Right hindlimb (tissue), 1 donor: Measurements from ENCODE around the gene AP1B1.
"Not testable (repeated sequence)": the region's sequence is repeated elsewhere in the genome, so short reads cannot be mapped to it uniquely, and the experiment has no call there.

ENCODE experiments used
- DNase-seq: peaks from one replicate; pipeline ENCODE4 v3.0.0-alpha.2; 2018

The AP1B1 gene

GRCh38 chr22:29387921-29388758 lies at the start of gene AP1B1:
TSS of gene AP1B1 (minus strand) at chr22:29388570. CDS start at chr22:29367243, 21,327 bp downstream.
- DNase-seq, result peak; percentile 93

GRCh38 chr22:29435236-29436136 lies 47.1 kb upstream of the AP1B1 start:
- no peak for DNase-seq

GRCh38 chr22:29434288-29434687 lies 45.9 kb upstream of the AP1B1 start:
- DNase-seq, result no peak

GRCh38 chr22:29433856-29434255 lies 45.5 kb upstream of the AP1B1 start:
- DNase-seq, result no peak

GRCh38 chr22:29431986-29432385 lies 43.6 kb upstream of the AP1B1 start:
- no peak for DNase-seq

GRCh38 chr22:29427176-29427760 lies 38.9 kb upstream of the AP1B1 start:
- no peak for DNase-seq

GRCh38 chr22:29426476-29426875 lies 38.1 kb upstream of the AP1B1 start:
- no peak for DNase-seq

GRCh38 chr22:29418704-29419103 lies 30.3 kb upstream of the AP1B1 start:
- DNase-seq, result not testable (repeated sequence)

- DNase-seq, result not testable (repeated sequence)
These were observed 26.7 kb upstream of the AP1B1 start for GRCh38 chr22:29414951-29415591.

GRCh38 chr22:29412772-29413171 lies 24.4 kb upstream of the AP1B1 start:
- not testable (repeated sequence) for DNase-seq

- DNase-seq, result not testable (repeated sequence)
These were observed 23.3 kb upstream of the AP1B1 start for GRCh38 chr22:29411569-29412211.

GRCh38 chr22:29408940-29409339 lies 20.6 kb upstream of the AP1B1 start:
- no peak for DNase-seq

- not testable (repeated sequence) for DNase-seq
These were observed 13.2 kb upstream of the AP1B1 start for GRCh38 chr22:29401538-29401937.

- no peak for DNase-seq
These were observed 12.2 kb upstream of the AP1B1 start for GRCh38 chr22:29400576-29400975.

- no peak for DNase-seq
These were observed 9.4 kb upstream of the AP1B1 start for GRCh38 chr22:29397791-29398190.

GRCh38 chr22:29396126-29396525 lies 7.8 kb upstream of the AP1B1 start:
- DNase-seq, result no peak

GRCh38 chr22:29394931-29395581 lies 6.7 kb upstream of the AP1B1 start:
- peak; percentile 77 for DNase-seq

GRCh38 chr22:29393019-29393608 lies 4.7 kb upstream of the AP1B1 start:
- no peak for DNase-seq

GRCh38 chr22:29391546-29391945 lies 3.2 kb upstream of the AP1B1 start:
- DNase-seq, result no peak

- DNase-seq, result no peak
These were observed 1.9 kb upstream of the AP1B1 start for GRCh38 chr22:29390270-29390669.

GRCh38 chr22:29388759-29389090 lies 355 bp upstream of the AP1B1 start:
- no peak for DNase-seq
